Measurements from ENCODE around the gene BOLA1. TPM values are rescaled to one million over a fixed set of nuclear protein-coding genes. Genes with fewer than 3 reads are reported as not detected.

The BOLA1 gene
- total RNA-seq, 1 experiment from 2014 or later = 20.4 TPM

- TF ChIP-seq POLR2AphosphoS5 (IDR thresholded peaks at IDR 0.05; ENCODE audit: low read depth, low read length) (no peak), CTCF (IDR thresholded peaks at IDR 0.05 in 2 of 3, conservative IDR thresholded peaks at IDR 0.05 in 1 of 3; ENCODE audit: borderline replicate concordance in 1 of 3, insufficient read depth in 1 of 3, low read depth in 2 of 3, low read length in 2 of 3) (no peak), SRF (IDR thresholded peaks at IDR 0.05; ENCODE audit: low read depth) (no peak), CBX3 (IDR thresholded peaks at IDR 0.05; ENCODE audit: low read depth) (no peak), ZBTB33 (IDR thresholded peaks at IDR 0.05; ENCODE audit: extremely low read depth, insufficient replicate concordance, low read length) (no peak), FOSL1 (IDR thresholded peaks at IDR 0.05; ENCODE audit: low read depth) (no peak), EZH2phosphoT487 (IDR thresholded peaks at IDR 0.05; ENCODE audit: borderline replicate concordance) (no peak), CEBPB (IDR thresholded peaks at IDR 0.05; ENCODE audit: low read depth) (no peak), SIN3A (IDR thresholded peaks at IDR 0.05; ENCODE audit: low read depth) (no peak)
These were observed 22.0 kb upstream of the BOLA1 start (continued) for GRCh38 chr1:149877211-149877946.

GRCh38 chr1:149879556-149879955 lies 19.8 kb upstream of the BOLA1 start:
- DNase-seq (ENCODE audit: low read depth, low spot score) (no peak), ATAC-seq (no peak)
- Histone ChIP-seq H3K79me2 (ENCODE audit: insufficient read depth, low read length) (no peaks in the 10 kb centered on the region), H3K9me2 (ENCODE audit: insufficient read depth) (no peaks in the 10 kb centered on the region), H3K9me3 (ENCODE audit: control insufficient read depth in 1 of 2, insufficient read depth in 1 of 2, low read depth in 1 of 2, low read length in 2 of 2) (no peaks in the 10 kb centered on the region), H3K4me3 (replicated peaks in 1 of 2; ENCODE audit: low read depth in 1 of 2, low read length in 2 of 2) (no peak overlapping the region), H4K20me1 (ENCODE audit: insufficient read depth) (no peaks in the 10 kb centered on the region), H3K9ac (ENCODE audit: low read length) (no peak overlapping the region), H3K27me3 (ENCODE audit: insufficient read depth, low read length) (no peaks in the 10 kb centered on the region), H3K4me1 (ENCODE audit: control insufficient read depth in 1 of 2, insufficient read depth in 2 of 2, low read length in 2 of 2) (peaks cover 6 to 7% of the 10 kb centered on the region in 2 experiments), H3K36me3 (ENCODE audit: control insufficient read depth in 1 of 2, insufficient read depth in 2 of 2, low read length in 2 of 2) (no peaks in the 10 kb centered on the region), H2AFZ (ENCODE audit: low read depth, low read length, poor library complexity, severe bottlenecking) (no peak overlapping the region), H3K27ac (ENCODE audit: low read depth, low read length) (no peak overlapping the region), H3K4me2 (ENCODE audit: low read length) (no peak overlapping the region)
- BruUV-seq (replicated peaks) = no TSS peak
- intact Hi-C loops (cut with micrococcal nuclease) = no loop called here
- RAD21 ChIA-PET (ENCODE audit: low non-redundant PET in 1 of 2, low total read pairs in 2 of 2, uncharacterized antibody in 2 of 2, unreplicated experiment in 2 of 2) = no interaction called here
- POLR2A ChIA-PET = no interaction called here
- CTCF ChIA-PET = no interaction called here
- no peak for TF ChIP-seq CTCF (IDR thresholded peaks at IDR 0.05 in 2 of 3, conservative IDR thresholded peaks at IDR 0.05 in 1 of 3; ENCODE audit: borderline replicate concordance in 1 of 3, insufficient read depth in 1 of 3, low read depth in 2 of 3, low read length in 2 of 3)
- TF ChIP-seq CBX3 (IDR thresholded peaks at IDR 0.05; ENCODE audit: low read depth) = no peak
- TF ChIP-seq SP1 (IDR thresholded peaks at IDR 0.05; ENCODE audit: low read depth) = no peak
- TF ChIP-seq EGR1 (IDR thresholded peaks at IDR 0.05; ENCODE audit: low read depth) = no peak
- TF ChIP-seq ELF1 (IDR thresholded peaks at IDR 0.05; ENCODE audit: borderline replicate concordance, low read depth) = no peak
- no peak for TF ChIP-seq POLR2A (IDR thresholded peaks at IDR 0.05; ENCODE audit: borderline replicate concordance, extremely low read depth, insufficient read depth, insufficient read length)
- TF ChIP-seq ATF3 (IDR thresholded peaks at IDR 0.05) = no peak
- TF ChIP-seq ZBTB33 (IDR thresholded peaks at IDR 0.05; ENCODE audit: extremely low read depth, insufficient replicate concordance, low read length) = no peak
- no peak for TF ChIP-seq FOSL1 (IDR thresholded peaks at IDR 0.05; ENCODE audit: low read depth)
- no peak for TF ChIP-seq JUND (IDR thresholded peaks at IDR 0.05)
- TF ChIP-seq SRF (IDR thresholded peaks at IDR 0.05; ENCODE audit: low read depth) = no peak
- TF ChIP-seq RAD21 (IDR thresholded peaks at IDR 0.05; ENCODE audit: low read depth) = no peak

All from HCT116 (cell line).